Endothelial cell of umbilical vein (primary cell): ENCODE results near the gene CDC23. TPM values are rescaled to one million over a fixed set of nuclear protein-coding genes. Genes with fewer than 3 reads are reported as not detected.

Experiments used
- BruUV-seq: library from RNA; stranded (reverse); fragments of 400-500 nt; replicated peaks from 2 replicates; lab custom pipeline; 2021; lab: Mats Ljungman, UMichigan
- CTCF ChIA-PET: fragments of 300-600, 350-600 bp; sonication (Branson Sonifier 250); formaldehyde crosslinking; loops from one replicate; lab custom pipeline; 2021; ENCODE audit warnings: antibody characterized with exemption, inconsistent platforms; lab: Charles Lee
- POLR2A ChIA-PET: fragments of 300-600, 350-600 bp; sonication (Branson Sonifier 250); formaldehyde crosslinking; loops from one replicate; lab custom pipeline; 2021; ENCODE audit warnings: antibody characterized with exemption, inconsistent platforms; lab: Charles Lee
- DNase-seq: peaks from one replicate; pipeline ENCODE4 v3.0.0-alpha.2; 2011; ENCODE audit warnings: low read depth, low spot score
- FAIRE-seq: peaks from 2 replicates; lab custom pipeline; 2011; peaks lifted over from hg19 to GRCh38; lab: Jason Lieb, UNC
- H2AFZ ChIP-seq: 2 replicates; pipeline ENCODE4 v1.6.0; 2012; ENCODE audit warnings: low read depth, low read length, control low read depth, inconsistent platforms
- H3K27ac ChIP-seq: 2 replicates; pipeline ENCODE4 v1.5.1; 2011; ENCODE audit warnings: low read depth, mild to moderate bottlenecking, control low read depth, low read length, moderate library complexity; ENCODE audit not compliant: insufficient read depth
- H3K27me3 ChIP-seq, 2 experiments: 2 replicates each; pipeline versions ENCODE4 v1.6.0 to v1.6.1; 2011; ENCODE audit warnings: low read length in 2 of 2, mixed read lengths in 1 of 2; ENCODE audit not compliant: control insufficient read depth in 2 of 2, insufficient read depth in 2 of 2
- H3K36me3 ChIP-seq, 2 experiments: 2 replicates in 1 of 2; 3 replicates in 1 of 2; pipeline ENCODE4 v1.5.1; 2011; ENCODE audit warnings: low read length in 2 of 2, mild to moderate bottlenecking in 1 of 2, moderate library complexity in 1 of 2; ENCODE audit not compliant: control insufficient read depth in 2 of 2, insufficient read depth in 2 of 2; ENCODE audit errors: extremely low read depth in 1 of 2
- H3K4me1 ChIP-seq: 3 replicates; pipeline ENCODE4 v1.5.1; 2011; ENCODE audit warnings: mild to moderate bottlenecking, low read length; ENCODE audit not compliant: control insufficient read depth, insufficient read depth; ENCODE audit errors: extremely low read depth
- H3K4me2 ChIP-seq: 2 replicates; pipeline ENCODE4 v1.6.1; 2011; ENCODE audit warnings: low read length, control low read depth, mixed read lengths; ENCODE audit not compliant: insufficient read depth
- H3K4me3 ChIP-seq, 3 experiments: fragments of 200-600 bp in 1 of 3; sonication (generic), shearing (Covaris generic) in 1 of 3; replicated peaks in 1 of 3; 2 replicates each; pipeline ENCODE4 v1.5.1; 2011 to 2016; ENCODE audit warnings: control low read depth in 3 of 3, low read length in 3 of 3, mild to moderate bottlenecking in 2 of 3, inconsistent platforms in 1 of 3, low read depth in 1 of 3, moderate library complexity in 1 of 3; ENCODE audit not compliant: insufficient read depth in 1 of 3
- H3K79me2 ChIP-seq: 2 replicates; pipeline ENCODE4 v1.6.0; 2012; ENCODE audit warnings: low read length, inconsistent platforms; ENCODE audit not compliant: control insufficient read depth, insufficient read depth
- H3K9ac ChIP-seq: replicated peaks from 2 replicates; pipeline ENCODE3; 2011; ENCODE audit warnings: low read length, control low read depth; ENCODE audit not compliant: insufficient read depth; ENCODE audit errors: extremely low read depth
- H3K9me1 ChIP-seq: replicated peaks from 3 replicates; pipeline ENCODE4 v1.6.0; 2011; ENCODE audit warnings: mild to moderate bottlenecking, low read length; ENCODE audit not compliant: control insufficient read depth, insufficient read depth; ENCODE audit errors: extremely low read depth
- H3K9me3 ChIP-seq: replicated peaks from 2 replicates; pipeline ENCODE4 v1.5.1; 2012; ENCODE audit warnings: low read length, inconsistent platforms; ENCODE audit not compliant: control insufficient read depth, insufficient read depth
- H4K20me1 ChIP-seq: replicated peaks from 2 replicates; pipeline ENCODE3; 2011; ENCODE audit warnings: mild to moderate bottlenecking, low read length; ENCODE audit not compliant: control insufficient read depth, insufficient read depth; ENCODE audit errors: extremely low read depth
- EZH2 ChIP-seq: IDR thresholded peaks from 2 replicates; pipeline ENCODE4 v1.6.1; 2012; ENCODE audit warnings: borderline replicate concordance, low read depth, mild to moderate bottlenecking, moderate library complexity, low read length, inconsistent platforms; ENCODE audit not compliant: severe bottlenecking
- FOS ChIP-seq: IDR thresholded peaks from 2 replicates; pipeline ENCODE4 v1.6.1; 2011; ENCODE audit warnings: mild to moderate bottlenecking, low read length, moderate library complexity, borderline replicate concordance; ENCODE audit not compliant: insufficient read depth
- GATA2 ChIP-seq: IDR thresholded peaks from 2 replicates; pipeline ENCODE4 v1.7.0; 2011; ENCODE audit warnings: low read depth, mild to moderate bottlenecking, moderate library complexity, mixed read lengths, low read length; ENCODE audit not compliant: insufficient read length, insufficient read depth
- JUN ChIP-seq: IDR thresholded peaks from 2 replicates; pipeline ENCODE4 v1.6.1; 2011; ENCODE audit warnings: borderline replicate concordance, low read depth; ENCODE audit not compliant: insufficient read length, insufficient read depth
- MYC ChIP-seq: IDR thresholded peaks from one replicate; pipeline ENCODE4 v1.6.1; 2011; ENCODE audit warnings: mild to moderate bottlenecking, low read depth, low read length
- POLR2A ChIP-seq: IDR thresholded peaks from 2 replicates; pipeline ENCODE4 v1.6.1; 2012; ENCODE audit warnings: low read depth, mild to moderate bottlenecking, control low read depth, low read length
- POLR2AphosphoS5 ChIP-seq: IDR thresholded peaks from 2 replicates; pipeline ENCODE4 v1.6.1; 2012; ENCODE audit warnings: low read depth, mild to moderate bottlenecking, control low read depth, low read length, moderate library complexity; ENCODE audit not compliant: insufficient read depth
- dilution Hi-C: fragments of 300-500 bp; cut with MboI; formaldehyde crosslinking; loops from one replicate; pipeline ENCODE4 v1.15.0; 2019; ENCODE audit warnings: low sequenced_read_pairs; ENCODE audit not compliant: extremely low pct_ligation_motif_present
- intact Hi-C: fragments of 100-400 bp; cut with micrococcal nuclease; formaldehyde crosslinking; loops from one replicate; pipeline ENCODE4 v1.10.0; 2022
- polyA plus RNA-seq, 4 experiments: library from polyadenylated mRNA; depleted of rRNA in 3 of 4; stranded (reverse) in 3 of 4; unstranded in 1 of 4; fragments of >200 nt; gene quantifications; 2 replicates each; pipeline versions ENCODE4 v1.2.1 to v1.2.3, GENCODE V29; 2011 to 2012; ENCODE audit warnings: missing spikeins in 1 of 4
- total RNA-seq: library from RNA; stranded (reverse); gene quantifications from 2 replicates; pipeline ENCODE4 v1.2.3, GENCODE V29; 2021
- TF ChIP-seq, protein P1 (sequence below): IDR thresholded peaks from 2 replicates; pipeline ENCODE4 v1.6.1; 2011; ENCODE audit not compliant: insufficient read depth, insufficient read length
- TF ChIP-seq, protein P2 (sequence below), 2 donors: IDR thresholded peaks; 1 replicate in 1 of 2; 2 replicates in 1 of 2; pipeline ENCODE4 v1.5.1; 2011; ENCODE audit warnings: low read length in 2 of 2, mild to moderate bottlenecking in 2 of 2, moderate library complexity in 2 of 2, control low read depth in 1 of 2, inconsistent platforms in 1 of 2, low read depth in 1 of 2; ENCODE audit not compliant: insufficient read depth in 1 of 2; ENCODE audit errors: extremely low read depth in 1 of 2

Gene CDC23
- total and polyA plus RNA-seq, 2 donors (not counting 3 experiments of a cell fraction or from before 2014, with no cell fraction given) = 28.5 to 41.2 TPM

DNA sequence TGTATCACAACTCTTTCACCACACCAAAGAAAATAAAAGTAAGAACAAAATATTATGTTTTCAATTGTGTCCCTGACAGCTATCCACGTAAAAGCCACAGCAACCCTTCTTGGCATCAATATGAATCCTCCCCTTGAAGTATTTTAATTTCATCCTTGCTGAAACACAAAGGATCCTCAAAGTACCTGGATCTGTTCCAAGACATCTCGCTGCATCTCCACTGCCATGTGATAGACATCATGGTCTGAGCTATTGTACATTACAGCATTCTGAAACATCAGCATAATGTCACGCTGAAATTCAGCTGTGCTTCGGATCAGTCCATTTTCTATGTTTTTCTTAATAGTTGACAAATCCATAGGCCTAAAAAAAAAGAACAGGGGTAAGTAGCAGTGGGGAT, 52.4 kb downstream of the CDC23 start:
- no peak overlapping the region for H3K4me2 ChIP-seq
- no peaks in the 10 kb centered on the region for H3K27me3 ChIP-seq
- no peak overlapping the region for H3K4me3 ChIP-seq
- dilution Hi-C loops (no loop called here), intact Hi-C loops (no loop called here)
- no TSS peak for BruUV-seq
- no peaks in the 10 kb centered on the region for H3K9me1 ChIP-seq
- no peaks in the 10 kb centered on the region for H4K20me1 ChIP-seq
- peaks cover 42 to 67% of the 10 kb centered on the region in 2 experiments for H3K36me3 ChIP-seq
- no peaks in the 10 kb centered on the region for H3K4me1 ChIP-seq
- no peak overlapping the region for H3K27ac ChIP-seq
- no peak overlapping the region for H2AFZ ChIP-seq
- H3K79me2 ChIP-seq = no peaks in the 10 kb centered on the region
- DNase-seq (no peak), FAIRE-seq (no peak)
- TF ChIP-seq EZH2 (no peak), GATA2 (no peak), MYC (no peak), JUN (no peak), POLR2AphosphoS5 (no peak), POLR2A (no peak), FOS (no peak)
- TF ChIP-seq, protein P1, sequence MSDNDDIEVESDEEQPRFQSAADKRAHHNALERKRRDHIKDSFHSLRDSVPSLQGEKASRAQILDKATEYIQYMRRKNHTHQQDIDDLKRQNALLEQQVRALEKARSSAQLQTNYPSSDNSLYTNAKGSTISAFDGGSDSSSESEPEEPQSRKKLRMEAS = no peak
- TF ChIP-seq, protein P2, sequence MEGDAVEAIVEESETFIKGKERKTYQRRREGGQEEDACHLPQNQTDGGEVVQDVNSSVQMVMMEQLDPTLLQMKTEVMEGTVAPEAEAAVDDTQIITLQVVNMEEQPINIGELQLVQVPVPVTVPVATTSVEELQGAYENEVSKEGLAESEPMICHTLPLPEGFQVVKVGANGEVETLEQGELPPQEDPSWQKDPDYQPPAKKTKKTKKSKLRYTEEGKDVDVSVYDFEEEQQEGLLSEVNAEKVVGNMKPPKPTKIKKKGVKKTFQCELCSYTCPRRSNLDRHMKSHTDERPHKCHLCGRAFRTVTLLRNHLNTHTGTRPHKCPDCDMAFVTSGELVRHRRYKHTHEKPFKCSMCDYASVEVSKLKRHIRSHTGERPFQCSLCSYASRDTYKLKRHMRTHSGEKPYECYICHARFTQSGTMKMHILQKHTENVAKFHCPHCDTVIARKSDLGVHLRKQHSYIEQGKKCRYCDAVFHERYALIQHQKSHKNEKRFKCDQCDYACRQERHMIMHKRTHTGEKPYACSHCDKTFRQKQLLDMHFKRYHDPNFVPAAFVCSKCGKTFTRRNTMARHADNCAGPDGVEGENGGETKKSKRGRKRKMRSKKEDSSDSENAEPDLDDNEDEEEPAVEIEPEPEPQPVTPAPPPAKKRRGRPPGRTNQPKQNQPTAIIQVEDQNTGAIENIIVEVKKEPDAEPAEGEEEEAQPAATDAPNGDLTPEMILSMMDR (IDR thresholded peaks at IDR 0.05; ENCODE audit: extremely low read depth in 1 of 2, insufficient read depth in 1 of 2, low read depth in 1 of 2, low read length in 2 of 2) = no peak
- H3K9me3 ChIP-seq = no peaks in the 10 kb centered on the region
- H3K9ac ChIP-seq = no peak overlapping the region
- POLR2A ChIA-PET = no interaction called here
- CTCF ChIA-PET = no interaction called here
